A204.1 (cell line): Measurements from ENCODE around the gene MCF2L2.

Source experiments
- FAIRE-seq: peaks from 2 replicates; lab custom pipeline; 2012; peaks lifted over from hg19 to GRCh38; lab: Jason Lieb, UNC

MCF2L2 gene

DNA sequence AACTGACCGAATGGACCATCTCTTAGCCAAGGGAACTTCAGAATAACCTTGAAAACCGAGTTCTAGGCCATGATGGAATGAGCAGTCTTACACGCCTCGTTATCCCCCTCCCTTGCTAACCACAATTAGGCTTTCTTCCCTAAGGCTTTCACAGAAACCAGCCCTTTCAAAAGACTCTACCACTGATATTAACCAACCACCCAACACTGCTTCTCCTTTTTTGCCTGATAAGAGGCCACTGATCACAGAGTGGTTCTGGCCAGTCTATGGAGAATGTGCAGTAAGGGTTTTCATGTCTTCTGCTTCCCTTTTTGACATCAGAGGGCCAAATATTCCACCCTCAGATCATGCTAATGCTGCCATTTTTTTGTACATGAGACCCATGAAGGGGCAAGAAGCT, 59.3 kb downstream of the MCF2L2 start:
- FAIRE-seq, result no peak

DNA sequence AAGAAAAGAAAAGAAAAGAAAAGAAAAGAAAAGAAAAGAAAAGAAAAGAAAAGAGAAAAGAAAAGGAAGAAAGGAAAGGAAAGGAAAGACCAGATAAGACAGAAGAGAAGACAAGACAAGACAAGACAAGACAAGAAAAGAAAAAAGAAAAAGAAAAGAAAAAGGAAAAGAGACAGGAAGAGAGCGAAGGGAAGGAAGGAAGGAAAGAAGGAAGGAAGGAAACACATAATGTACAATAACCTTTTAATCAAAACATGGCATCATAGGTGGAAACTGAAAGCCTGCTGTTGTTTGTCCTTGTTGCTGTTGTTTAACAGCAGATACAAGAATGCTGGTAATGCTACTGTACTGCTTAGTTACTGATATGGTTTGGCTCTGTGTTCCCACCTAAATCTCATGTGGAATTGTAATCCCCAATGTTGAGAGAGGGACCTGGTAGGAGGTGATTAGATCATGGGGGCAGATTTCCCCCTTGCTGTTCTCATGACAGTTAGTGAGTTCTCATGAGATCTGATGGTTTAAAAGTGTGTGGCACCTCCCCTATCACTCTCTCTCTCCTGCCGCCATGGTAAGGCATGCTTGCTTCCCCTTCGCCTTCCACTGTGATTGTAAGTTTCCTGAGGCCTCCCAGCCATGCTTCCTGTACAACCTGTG, 67.3 kb downstream of the MCF2L2 start:
- FAIRE-seq, result no peak

DNA sequence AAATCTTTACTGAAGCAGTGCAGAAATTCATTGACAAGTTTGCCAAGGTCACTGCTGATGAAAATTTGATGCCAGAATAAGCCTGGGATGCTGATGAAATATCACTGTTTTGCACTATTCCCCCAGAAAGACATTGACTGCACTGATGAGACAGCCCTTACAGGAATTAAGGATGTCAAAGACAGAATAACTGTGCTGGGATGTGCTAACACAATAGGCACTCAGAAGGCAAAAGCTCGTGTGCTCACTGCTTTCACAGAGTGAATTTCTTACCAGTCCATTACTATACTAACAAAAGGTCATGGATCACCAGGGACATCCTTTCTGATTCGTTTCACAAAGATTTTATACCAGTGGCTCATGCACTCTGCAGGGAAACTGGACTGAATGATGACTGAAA, 69.4 kb downstream of the MCF2L2 start:
- no peak for FAIRE-seq

DNA sequence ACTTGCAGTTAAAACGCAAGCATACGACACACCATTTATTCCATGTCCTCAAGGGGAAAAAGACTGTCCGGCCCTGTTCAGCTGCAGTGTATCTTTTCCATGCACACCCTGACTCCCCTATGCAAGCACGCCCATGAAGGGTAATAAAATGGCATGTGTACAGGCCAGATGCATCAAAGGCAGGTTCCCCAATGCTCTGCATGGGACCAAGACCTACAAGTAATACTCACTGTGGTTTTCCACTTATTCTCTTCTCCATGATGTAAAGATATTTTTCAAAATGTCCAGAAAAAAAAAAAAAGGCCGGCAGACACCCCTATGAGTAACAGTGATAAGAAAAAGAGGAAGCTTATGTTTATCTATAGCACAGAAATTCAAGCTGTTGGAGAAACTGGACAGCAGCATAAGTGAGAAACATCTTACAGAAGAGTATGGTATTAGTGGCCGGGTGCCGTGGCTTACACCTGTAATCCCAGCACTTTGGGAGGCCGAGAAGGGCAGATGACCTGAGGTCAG, 70.8 kb downstream of the MCF2L2 start:
- FAIRE-seq, result no peak

DNA sequence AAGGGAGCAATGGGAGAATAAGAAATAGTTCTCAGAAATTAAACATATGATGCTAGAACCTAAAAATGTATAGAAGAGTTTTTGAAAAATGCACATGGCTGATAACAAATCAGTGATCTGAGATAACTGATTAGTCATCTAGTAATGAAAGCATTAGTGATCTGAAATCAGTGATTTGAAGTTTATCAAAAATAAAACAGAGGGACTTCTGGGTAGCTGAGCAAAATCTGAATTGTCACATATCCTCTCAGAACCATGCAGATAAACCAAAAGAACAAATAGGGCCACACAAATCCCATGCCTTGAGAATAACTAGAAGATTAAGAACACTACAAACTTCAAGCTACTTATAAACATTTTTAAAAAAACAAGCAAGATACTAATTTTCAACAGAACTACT, 71.5 kb downstream of the MCF2L2 start:
- no peak for FAIRE-seq

GRCh38 chr3:183354874-183355273, 73.5 kb downstream of the MCF2L2 start:
- FAIRE-seq, result no peak

DNA sequence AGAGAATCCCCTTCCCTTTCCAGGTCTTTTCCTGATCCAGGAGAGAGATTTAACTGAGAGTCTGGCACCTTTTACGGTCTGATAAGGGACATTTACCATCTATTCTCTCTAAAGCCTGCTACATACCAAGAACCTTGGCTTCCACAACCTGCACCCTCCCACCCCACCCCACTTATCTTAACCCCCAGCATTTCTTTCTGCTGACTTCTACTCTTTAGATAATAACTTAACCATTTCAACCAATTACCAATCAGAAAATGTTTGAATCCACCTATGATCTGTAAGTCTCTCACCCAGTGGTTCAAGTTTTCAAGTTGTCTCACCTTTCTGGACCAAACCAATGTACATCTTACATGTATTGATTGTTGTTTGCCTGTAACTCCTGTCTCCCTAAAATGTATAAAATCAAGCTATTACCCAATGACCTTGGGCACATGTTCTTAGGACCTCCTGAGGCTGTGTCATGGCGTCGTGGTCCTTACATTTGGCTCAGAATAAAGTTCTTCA, 74.0 kb downstream of the MCF2L2 start:
- no peak for FAIRE-seq

DNA sequence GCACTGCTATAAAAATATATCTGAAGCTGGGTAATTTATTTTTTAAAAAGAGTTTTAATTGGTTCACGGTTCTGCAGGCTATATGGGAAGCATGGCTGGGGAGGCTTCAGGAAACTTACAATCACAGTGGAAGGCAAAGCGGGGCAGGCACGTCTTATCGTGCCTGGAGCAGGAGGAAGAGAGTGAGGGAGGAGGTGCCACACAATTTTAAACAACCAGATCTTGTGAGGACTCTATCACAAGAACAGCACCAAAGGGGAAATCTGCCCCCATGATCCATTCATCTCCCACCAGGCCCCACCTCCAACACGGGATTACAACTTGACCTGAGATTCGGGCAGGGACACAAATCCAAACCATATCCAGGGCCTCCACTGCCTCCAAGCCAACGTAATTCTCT, 75.0 kb downstream of the MCF2L2 start:
- FAIRE-seq, result no peak

GRCh38 chr3:183350164-183350563, 78.3 kb downstream of the MCF2L2 start:
- FAIRE-seq, result no peak

DNA sequence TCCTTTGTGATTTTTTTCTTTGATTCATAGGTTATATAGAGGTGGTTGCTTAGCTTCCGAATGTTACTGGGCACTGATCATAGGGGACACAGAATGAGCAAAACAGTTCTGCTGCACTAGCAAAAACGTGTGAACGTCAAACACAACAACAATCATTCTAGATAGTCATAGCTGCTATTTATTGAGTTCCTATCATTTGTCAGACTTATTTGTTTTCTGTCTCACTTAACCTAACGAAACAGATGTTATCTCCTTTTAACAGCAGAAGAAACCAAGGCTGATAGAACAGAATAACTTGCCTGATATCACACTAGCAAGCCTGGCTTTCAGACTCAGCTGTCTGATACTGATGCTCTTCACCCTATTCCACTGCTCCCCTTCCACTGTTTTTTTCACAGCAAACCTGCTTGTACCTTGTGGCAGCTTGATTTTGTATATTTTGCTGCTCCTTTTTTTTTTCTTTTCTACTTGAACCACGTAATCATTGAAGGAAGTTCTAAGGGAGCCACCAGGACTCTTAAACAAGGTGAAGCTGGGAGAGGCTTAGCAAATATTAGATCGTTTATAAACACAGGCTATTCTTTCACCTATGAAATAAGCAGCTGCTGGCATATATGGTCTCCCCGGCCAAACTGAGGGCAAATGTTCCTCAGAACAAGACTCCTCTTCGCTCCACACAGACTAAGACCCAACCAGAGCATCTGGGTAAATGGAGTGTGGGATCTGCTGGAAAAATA, 78.8 kb downstream of the MCF2L2 start:
- FAIRE-seq, result no peak

- no peak for FAIRE-seq
Observed at GRCh38 chr3:183342824-183343223, 85.6 kb downstream of the MCF2L2 start.

DNA sequence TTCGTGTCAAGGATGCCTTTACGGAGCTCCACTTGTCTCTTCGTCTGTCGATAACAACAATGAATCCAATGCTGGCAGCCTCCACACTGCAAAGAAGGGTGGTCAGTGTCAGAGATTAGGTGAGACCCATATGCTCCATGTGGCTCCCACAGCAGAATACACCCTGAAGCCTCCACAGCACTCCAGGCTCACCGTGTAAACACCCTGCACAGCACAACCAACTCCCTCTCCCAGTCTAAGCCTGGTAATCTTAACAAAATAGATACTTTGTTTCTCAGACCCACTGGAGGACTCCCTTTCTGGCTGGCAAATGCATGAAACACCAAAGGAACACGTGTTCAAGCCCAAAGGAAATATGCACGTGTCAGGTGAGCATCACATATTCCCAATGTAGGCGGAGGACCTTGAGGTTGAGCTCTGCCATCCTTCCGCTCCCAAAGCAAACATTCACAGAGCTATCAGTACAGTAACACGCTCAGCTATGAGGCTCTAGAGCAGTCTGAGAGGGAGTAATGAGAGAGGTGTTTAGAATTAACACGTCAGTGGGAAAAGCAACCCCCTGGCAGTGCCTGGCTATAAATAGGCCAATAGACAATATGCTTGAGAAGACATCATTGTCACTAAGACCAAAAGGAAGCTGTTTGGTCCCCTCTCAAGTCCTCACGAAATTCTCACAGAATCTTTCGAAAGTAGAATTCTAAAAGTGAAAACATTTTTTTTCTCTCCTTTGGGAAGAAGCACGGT, 86.7 kb downstream of the MCF2L2 start:
- FAIRE-seq, result no peak

GRCh38 chr3:183340222-183340621, 88.2 kb downstream of the MCF2L2 start:
- no peak for FAIRE-seq

DNA sequence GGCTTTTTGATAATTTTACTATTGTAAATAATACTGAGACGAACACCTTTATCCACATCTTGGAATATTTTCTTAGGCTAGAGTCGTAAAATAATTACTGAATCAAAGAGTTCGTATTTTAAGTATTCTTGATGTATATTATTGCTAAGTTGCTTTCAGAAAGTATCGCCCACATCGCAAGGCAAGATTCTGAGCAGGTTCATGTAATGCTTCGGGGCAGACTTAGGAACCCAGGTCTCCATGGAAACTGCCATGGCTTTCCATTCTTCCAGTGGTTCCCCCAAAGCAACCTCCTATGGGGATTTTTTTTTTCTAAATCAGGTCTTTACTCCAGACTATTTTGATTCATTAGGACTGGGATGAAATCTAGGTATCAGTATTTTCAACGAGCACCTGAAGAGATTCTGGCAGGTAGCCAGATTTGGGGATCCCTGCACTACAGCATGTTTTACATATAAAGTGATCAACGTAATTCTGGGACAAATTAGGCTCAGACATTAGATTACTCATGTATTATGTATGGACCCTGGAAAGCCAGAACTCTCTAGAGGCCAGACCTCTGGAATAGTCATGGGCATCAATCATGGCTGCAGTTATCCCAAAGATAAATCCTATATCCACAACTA, 88.8 kb downstream of the MCF2L2 start:
- FAIRE-seq, result no peak

DNA sequence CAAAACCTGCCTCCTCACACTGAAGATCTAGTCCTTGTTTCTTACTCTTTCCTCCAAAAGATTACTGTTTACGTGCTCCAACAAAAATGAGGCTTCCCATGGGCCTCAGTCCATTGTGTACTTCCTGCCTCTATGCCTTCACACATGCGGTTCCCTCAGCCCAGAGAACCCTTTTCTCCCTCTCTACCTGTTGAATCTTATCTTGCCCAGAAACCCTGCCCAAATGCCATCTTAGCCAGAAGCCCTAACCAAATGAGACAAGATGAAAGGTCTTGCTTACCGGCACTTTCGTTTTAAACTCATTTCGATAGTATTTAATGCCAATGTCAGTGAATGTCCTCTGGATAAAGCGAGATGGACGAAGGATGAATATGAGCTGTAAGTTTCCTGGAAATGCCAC, 89.9 kb downstream of the MCF2L2 start:
- no peak for FAIRE-seq

GRCh38 chr3:183332487-183332886, 95.9 kb downstream of the MCF2L2 start:
- FAIRE-seq, result no peak

DNA sequence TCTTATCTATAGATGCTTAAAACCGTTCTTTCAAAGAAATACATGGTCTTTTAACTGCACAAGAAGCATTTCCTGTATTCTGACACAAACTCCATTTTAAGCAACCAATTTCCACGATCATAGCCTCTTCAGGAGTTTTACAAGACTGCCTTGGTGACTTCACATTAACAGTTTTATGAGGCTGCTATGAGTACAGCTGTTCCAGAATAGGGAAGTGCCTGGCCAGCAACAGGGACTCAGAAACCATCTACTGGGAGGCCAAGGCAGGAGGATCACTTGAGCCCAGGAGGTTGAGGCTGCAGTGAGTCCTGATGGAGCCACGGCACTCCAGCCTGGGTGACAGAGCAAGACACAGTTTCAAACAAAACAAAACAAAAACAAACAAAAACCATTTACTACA, 96.9 kb downstream of the MCF2L2 start:
- no peak for FAIRE-seq

DNA sequence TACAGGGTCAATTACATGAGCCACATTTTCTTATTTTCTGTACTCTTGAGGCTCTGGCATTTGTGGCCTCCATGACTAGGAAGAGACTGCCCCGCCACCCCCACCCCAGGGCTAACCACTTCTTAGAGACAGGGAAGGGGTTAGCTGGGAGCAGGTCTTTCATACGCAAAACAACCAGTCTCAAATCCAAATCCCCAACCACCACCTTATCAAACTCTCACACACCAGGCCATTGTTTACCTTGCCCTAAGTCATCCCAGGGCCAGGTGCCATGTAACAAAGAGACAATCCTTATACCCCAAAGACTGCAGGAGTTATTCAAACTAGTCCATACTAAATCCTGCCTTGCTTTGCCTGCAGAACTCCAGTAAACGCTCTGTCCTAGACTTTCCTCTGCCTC, 97.5 kb downstream of the MCF2L2 start:
- FAIRE-seq, result no peak

GRCh38 chr3:183329543-183329942, 98.9 kb downstream of the MCF2L2 start:
- no peak for FAIRE-seq

DNA sequence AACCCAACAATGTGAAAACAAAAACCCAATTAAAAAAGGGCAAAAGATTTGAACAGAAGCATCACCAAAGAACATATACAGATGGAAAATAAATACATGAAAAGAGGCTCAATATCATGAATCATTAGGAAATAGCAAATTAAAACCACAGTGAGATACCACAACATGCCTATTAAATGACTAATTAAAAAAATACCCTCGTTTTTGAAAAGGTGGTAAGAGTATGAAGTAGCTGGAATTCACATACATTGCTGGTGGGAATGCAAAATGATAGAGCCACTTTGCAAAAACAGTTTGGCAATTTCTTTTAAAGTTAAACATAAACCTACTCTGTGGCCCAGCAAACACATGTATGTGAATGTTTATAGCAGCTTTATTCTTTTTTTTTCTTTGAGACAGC, 99.6 kb downstream of the MCF2L2 start:
- no peak for FAIRE-seq

GRCh38 chr3:183328164-183328563, 100.3 kb downstream of the MCF2L2 start:
- no peak for FAIRE-seq

DNA sequence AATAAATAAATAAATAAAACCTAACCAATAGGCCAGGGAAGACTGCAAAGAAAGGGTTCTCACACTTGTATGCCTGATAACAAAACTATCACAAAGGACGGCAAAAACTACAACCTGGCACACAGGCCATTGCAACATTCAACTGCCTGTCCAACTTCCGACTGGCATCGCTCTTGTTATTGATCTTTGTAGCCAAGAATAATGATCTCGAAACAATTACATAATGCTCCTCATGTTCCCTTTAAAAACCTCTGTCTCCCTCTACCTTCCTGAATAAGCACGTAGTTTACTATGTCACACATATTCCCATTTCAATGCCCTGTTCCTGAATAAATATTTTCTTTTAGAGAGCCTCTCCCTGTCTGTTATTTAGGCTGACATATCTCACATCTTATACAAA, 101.1 kb downstream of the MCF2L2 start:
- no peak for FAIRE-seq

- FAIRE-seq, result no peak
Observed at GRCh38 chr3:183324083-183324482, 104.3 kb downstream of the MCF2L2 start.
